HG02571 (cell line): ENCODE data around the gene ANO1.

Experiments used
- ATAC-seq: cut with Tn5 transposase; IDR thresholded peaks from one replicate; pipeline ENCODE4 v1.9.1; 2021; ENCODE audit warnings: mild to moderate bottlenecking, moderate library complexity; ENCODE audit not compliant: unreplicated experiment

The ANO1 gene

DNA sequence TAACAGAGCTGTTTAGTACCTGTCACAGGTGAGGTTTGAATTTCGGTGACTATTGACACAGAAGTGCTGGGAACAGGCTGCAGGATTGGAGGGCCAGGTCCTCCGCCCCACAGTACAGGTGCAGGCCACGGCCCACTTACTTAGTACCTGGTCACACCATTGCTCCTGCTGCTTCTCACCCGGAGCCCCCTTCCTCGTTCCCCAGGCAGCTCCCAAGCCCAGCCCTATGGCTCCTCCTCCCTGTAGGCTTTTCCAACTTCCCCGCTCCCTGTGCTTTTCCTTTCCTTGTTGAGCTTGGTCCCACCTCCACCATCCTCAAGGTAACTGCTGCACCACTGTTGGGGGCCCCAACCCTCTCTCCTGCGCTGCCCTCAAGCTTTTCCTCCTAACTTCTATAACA is 27.9 kb upstream of the ANO1 start:
- ATAC-seq: no peak

DNA sequence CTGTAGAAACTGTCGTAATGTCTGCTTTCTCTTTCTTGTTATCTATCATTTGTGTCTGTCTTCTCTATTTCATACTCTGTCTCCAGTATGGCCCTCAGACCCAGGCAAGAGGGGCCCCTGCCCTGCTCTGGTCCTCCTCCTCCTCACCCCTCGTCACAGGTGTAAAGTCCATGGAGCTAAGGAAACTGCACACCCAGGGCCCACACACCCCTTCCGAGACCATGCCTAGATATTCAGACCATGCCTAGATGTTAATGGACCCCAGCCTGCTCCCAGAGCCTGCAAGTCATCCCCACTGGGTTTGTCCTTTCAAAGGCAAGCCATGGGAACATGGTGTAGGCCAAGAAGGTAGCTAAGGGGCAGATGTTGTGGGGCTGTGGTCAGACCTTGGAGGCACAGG is 24.1 kb upstream of the ANO1 start:
- ATAC-seq: no peak

DNA sequence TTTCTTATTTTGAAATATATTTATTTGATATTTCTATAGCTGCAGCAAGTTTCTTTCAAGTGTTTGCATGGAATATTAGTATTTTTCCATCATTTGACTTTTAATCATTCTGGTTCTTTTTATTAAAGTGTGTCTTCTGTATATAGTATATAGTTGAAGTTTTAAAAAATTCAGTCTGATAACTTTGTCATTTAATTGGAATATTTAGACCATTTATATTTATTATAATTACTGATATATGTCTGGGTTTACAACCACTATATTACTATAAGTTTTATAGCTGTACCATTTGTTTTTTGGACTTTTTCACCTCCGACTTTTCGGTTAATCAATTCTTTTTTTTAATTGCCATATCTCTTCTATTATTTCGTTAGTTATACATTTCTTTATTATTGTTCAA is 22.7 kb upstream of the ANO1 start:
- ATAC-seq: no peak

DNA sequence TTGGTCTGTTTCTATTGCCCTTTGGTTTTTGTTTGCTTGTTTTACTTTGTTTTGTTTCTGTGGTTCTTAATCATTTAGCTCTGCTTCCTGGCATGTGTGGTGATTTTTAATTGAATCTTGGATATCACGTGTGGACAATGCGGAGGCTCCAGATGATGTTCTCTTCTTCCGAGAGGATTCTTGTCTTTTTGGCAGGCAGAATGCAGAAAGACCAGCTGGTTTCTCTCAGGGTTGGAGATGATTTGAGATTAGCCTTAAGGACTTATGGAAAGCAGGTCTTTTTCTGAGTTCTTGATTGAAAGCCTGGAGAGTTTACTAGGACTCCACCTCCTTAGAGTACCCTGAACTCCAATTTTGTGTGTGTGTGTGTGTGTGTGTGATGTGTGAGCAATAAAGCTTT is 21.0 kb upstream of the ANO1 start:
- no peak for ATAC-seq

DNA sequence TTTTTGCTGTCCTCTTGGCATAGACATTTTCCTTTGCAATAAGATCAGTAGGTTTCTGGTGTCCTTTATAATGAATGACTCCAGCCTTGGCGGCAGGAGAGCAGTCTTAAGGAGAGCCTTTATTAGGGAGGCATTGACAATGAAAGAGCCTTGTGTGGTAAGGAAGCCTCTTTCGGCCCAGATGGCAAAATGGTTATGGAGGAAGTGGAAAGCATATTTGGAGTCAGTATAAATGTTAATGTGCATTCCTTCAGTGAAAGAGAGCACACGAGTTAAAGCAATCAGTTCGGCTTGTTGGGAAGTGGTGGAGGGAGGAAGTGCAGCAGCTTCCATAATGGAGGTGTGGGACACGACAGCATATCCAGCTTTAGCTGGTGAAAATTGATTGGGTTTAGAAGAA is 18.1 kb upstream of the ANO1 start:
- no peak for ATAC-seq

DNA sequence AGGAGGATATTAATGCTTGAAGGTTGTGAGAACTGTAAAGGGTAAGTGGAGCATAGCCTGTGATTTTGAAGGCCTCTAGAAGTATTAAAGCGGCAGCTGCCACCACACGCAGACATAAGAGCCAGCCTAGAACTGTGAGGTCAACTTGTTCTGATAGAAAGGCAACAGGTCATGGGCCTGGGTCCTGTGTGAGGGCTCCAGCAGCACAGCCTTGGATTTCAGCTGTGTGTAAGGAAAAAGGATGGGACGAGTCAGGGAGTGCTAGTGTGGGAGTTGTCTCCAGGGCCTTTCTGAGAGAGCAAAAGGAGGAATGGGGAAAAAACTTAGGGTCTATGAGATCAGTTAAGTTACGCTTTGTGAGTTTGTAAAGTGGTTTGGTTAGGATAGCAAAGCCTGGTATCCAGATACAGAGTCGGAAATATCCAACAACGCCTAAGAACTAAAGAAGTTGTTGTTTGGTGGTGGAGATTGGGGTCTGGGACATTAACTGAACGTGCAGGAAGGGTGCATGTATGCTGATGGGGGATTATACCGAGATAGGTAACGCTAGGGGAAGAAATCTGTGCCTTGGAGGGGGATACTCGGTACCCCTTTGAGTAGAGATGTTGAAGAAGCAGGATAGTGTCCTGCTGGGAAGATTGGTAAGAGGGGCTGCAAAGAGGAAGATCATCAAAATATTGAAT is 17.4 kb upstream of the ANO1 start:
- no peak for ATAC-seq

DNA sequence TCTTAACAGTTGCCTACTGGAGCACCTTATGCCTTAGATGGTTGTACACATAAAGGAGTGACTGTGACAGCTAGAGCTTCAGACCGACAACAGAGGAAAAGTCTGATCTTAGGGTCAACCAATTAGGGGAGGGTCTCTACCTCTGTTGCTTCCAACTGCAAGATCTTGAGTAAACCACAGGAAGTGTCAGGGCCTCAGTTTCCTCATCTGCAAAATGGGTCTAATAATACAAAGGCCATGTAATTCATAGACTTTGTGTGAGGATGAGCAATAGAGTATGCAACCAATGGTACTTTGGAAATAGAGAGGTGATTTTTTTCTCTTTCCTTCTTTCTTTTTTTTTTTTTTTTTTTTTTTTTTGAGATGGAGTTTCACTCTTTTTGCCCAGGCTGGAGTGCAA is 16.4 kb upstream of the ANO1 start:
- ATAC-seq: no peak

DNA sequence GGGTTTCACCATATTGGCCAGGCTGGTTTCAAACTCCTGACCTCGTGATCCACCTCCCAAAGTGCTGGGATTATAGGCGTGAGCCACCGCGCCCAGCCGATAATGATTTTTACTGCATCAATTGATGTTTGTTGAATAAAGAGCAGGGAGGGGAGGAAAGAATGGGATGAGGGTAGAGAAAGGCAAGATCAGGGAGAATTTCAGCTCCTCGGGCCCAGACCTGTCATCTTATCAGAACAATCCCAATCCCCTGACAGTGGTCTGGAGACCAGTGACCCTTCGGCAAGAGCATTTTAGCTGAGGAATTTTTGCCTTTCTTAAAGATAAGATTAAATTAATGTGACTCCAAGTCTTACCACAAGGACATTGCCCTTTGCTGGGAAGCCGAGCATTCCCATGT is 15.0 kb upstream of the ANO1 start:
- no peak for ATAC-seq

DNA sequence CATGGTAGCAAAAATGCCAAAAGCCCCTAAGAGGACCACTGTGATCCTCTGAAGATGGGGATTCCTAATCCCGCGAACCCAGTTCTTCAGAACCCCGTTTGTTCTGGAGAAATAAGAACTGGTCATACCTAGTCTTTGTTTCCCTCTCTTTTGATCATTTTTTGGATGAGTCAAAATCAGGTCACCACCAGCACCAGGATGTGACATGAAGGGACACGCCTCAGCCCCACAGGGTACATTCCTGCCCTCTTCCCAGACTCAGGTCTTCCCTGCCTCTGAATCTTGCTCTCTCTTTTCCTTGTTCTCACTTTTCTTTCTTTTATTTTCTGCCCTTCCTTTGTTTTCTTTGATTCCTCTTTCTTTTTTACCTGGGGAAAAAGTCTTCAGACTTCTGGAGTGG is 14.6 kb upstream of the ANO1 start:
- no peak for ATAC-seq

DNA sequence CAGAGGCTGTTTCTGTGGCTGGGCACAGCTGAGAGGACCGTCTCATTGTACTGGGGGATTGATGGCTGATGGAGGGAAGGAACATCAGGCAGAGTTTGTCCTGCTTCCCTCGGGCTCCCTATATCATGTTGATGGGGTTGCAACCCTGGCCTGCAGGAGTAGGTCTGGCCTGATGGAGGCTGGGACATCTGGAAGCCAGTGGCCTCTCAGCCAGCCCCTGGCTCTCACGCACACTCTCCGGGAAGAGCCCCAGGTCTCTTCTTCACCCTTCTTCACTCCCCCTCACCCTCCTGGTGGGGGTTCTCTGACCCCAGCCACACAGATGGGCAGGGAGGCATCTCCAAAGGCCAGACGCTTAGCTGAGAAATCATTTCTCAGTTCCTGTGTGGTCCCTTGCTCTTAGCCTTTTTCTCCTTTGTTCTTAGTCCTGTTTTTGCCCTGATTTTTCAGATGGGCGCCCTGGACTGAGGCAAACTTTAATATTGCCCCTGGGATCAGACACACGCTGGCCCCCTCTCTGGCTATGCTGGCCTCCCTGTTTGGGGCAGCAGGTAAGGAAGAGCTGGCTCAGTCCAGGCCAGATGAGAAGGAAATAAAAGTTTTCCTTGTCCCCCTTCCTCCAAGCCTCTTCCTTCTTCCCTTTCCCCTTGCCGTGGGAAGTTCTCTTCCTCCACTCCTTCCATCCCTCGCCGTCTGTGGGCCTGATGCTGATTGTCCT is 13.9 kb upstream of the ANO1 start:
- ATAC-seq: no peak

DNA sequence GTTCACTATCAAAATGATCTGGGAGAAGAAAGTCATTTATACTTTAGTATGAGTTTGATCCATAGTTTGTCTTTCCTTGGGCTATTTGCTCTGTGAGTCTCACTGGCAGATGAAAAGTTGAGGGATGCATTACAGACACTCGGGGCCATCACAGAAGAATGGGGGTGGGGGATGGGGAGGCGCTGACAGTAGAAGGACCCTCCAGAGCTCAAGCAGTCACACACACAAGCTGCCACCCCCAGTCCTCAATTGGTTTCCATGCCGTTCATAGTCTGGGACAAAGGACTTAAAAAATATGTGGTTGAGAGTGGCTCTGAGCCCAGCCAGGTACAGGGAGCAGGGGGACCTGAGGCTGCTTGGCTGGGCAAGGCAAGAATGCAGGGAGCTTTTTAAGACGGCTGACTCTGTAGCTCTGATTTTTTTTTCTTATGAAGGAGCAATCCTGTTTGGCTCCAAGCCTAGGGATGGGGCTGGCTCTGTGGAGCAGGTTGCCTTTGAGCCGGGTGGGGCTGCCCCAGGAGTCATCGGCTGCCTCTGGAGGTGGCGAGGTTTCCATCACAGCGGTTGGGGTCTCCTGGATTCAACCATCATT is 13.3 kb upstream of the ANO1 start:
- ATAC-seq: no peak

DNA sequence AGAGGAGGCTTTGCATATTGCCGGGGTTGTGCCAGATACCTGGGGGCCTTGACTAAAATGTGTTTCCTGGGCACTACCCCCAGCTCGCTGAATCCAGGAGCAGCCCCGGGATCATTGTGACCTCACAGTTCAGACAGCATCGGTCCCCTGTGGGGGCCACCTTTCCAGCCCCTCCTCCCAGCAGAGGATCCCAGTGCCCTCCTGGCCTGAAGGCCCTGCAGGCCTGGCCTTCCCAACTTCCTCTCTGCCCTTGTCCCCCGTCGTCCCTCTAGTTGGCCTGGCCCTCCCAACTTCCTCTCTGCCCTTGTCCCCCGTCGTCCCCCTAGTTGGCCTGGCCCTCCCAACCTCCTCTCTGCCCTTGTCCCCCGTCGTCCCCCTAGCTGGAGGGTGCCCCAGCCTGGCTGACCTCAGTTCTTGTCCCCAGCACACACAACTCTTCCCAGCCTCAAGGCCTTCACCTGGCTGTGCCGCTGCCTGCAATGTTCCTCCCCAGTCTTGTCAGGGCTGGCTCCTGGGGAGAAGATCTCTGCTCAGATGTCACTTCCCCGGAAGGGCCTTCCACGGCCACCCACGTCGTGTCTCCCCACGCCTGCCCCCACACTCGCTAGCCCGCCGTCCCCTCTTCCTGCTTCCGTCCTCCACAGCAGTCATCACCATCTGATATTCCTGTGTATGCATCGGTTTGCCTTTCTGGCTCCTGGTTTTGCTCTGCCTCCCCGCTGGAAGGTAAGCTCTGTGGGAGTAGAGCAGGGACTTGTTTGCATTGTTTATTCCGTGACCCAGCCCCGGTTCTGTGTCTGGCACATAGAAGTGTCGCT is 12.6 kb upstream of the ANO1 start:
- ATAC-seq: no peak

DNA sequence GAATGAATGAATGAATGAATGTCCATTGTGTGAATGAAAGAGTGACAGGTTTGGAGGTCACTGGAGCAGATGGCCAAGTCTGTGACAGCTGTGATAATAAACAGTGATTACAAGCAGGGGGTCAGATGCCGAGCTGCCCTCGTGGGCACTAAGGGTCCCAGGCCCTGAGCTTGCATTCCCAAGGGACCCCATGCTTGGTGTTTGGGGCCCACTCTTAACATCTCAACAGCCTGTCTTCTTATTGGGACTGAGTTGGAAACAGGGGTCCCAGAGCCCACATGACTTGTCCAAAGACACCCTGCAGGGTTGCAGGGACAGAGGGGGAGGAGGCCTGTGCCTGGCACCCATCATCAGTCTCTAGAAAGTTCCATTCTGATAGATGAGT is 12.0 kb upstream of the ANO1 start:
- ATAC-seq: no peak

DNA sequence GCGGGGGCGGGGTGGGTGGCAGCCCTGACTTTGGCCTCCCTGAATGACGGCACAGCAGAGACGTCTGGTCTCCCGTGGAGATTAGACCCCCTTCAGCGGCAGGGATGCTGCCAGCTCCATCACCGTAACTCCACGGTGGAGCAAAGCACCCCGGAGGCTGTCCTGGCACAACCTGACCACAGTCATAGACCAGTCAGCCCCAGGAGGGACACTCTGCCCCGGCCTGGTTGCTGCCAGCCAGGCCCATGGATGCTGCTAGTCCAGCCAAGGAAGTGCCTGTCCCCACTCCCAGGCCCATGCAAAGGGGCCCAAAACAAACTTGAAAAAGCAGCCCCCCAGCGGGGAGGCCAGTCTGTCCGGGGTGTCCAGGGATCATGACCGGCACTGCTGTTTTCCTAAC is 11.5 kb upstream of the ANO1 start:
- no peak for ATAC-seq

DNA sequence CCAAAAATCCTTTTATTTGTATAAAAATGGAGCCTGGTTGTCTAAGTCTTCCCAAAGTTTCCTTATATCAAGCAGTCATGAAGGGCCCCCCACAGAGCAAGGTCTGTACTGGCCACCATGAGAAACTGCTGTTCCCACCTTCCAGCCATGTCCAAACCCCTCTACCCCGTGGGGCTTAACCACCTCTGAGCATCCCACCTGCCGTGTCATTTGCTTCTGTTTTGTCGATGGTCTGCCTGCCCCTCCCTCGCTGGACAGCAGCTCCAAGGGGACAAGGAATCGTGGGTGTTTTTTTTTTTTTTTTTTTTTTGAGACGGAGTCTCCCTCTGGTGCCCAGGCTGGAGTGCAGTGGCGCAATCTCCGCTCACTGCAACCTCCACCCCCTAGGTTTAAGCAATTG is 11.1 kb upstream of the ANO1 start:
- no peak for ATAC-seq

DNA sequence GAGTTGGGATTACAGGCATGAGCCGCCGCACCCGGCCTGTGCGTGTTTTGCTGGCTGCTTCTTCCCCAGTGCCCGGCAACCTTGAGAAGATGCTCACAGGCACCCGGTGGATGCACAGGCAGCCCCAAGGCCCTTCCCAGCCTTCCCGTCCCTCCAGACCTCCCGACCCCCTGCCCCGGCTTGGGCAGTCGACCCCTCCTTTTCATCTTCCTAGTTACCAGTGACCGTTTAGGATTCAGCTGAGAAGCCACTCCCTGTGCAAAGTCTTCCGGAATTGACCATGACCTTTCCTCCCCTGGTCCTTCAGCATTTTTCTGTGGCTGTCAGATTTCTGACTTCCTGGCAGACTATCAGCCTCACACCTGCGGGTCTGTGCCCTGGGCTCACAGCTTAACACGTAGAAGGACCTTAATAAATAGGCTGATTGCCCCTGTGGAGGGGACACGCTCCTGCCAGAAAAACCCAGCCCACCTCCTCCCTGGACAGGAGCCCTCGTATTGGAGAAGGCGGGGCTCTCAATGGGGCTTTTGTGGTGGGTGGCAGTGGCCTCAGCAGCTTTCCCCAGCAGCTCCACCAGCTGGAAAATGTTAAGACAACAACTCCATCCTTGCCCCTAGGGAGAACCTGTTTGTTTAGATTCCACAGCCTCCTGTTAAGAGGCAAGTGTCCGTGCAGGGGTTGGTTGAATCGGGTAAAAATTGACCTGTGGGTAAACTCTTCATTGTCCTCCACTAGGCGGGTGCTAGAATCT is 10.4 kb upstream of the ANO1 start:
- no peak for ATAC-seq

DNA sequence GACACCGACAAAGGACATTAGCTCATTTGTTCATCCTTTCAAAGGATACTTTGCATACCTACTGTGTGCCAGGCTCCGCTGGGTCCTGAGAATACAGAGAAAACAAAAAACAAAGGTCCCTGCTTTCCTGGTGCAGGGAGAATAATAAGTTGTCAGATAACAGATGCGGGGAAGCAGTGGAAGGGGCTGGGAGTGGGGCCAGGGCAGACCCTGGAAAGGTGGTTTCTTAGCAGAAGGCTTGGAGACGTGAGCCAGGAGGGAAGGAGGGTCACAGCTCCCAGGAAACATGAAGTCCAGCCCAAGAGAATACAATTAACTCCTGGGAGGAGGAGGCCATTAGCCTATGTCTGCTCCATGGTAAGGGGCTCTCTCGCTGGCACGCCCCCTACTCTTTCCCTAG is 9.8 kb upstream of the ANO1 start:
- ATAC-seq: no peak

DNA sequence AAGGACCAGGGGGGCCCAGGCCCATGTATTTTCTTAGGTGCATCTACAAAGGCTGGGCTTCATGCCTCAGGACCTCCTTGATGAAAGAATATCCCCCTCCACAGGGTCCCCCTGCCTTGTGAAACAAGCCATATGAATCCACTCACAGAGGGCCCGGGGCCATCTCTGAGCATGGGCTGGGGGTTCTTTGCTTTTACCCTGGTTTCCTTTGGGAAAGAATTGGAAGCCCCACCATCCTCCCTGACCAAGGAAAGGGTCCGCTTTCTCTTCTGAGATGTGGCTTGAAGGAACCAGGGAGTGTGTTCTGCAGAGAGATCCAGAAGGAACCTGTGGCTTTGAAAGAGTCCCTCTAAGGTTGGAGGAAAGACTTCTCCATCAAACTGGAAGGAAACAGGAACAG is 9.2 kb upstream of the ANO1 start:
- ATAC-seq: no peak

DNA sequence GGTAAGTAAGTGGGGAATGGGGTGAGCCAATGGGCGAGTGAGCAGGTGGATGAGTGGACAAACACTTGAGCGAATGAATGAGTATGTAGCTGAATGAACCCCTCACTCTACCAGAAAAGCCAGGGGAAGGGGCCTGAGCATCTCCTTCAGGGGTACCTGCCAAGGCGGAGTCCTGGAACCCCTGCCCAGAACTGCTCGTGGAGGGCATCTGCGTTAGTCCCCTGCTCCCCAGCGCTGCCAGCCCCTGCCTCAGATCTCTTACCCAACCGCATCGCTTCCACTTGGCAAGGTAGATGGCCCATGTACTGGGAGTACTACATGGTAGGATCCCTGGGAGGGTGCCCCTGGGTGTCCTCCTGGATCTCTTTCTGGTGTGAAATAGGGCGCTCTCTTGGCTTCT is 7.4 kb upstream of the ANO1 start:
- ATAC-seq: no peak

DNA sequence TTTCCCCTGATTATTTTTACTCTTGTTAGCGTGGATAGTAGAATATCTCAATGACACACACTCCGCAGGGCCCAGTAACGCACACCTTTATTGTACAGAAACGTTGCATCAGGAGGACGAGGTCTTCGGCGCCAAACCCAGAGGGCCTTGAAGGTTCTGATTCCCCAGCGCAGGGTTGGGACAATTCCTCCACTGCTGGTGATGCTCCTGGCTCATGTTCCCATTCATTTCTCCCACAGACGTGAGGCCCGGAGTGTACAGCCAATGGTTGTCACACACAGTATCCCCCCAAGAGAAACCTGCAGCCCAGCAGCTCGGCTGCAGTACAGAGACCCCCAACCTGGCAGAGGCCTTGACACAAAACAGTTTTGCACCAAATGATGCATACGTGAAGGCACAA is 6.1 kb upstream of the ANO1 start:
- ATAC-seq: no peak

DNA sequence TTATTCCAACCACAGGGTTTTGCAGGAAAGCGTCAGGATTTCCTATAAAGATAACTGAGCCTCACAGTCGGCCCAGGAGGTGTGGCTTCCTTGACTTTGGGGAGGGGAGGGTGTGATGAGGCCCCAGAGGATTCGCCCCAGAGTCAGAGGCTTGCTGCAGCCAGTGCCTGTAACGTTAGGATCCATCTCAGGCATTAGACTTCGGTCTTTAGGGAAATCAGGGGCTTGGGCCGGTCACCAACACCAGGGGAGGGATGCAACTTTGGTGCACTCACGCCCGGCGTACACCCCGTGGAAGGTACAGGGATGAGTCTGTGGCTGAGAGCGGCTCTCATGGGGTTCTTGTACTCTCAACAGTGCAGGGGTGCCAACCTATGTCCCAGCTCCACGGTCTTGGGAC is 5.7 kb upstream of the ANO1 start:
- no peak for ATAC-seq
